Uterus (tissue), 2 donors: ENCODE data around the gene CREBL2.

Source experiments
- CTCF ChIP-seq, 4 experiments: fragments of 200-600 bp in 2 of 4; fragments of 450-650 bp in 2 of 4; sonication (generic) in 2 of 4; IDR thresholded peaks; one replicate each; pipeline ENCODE4 v1.5.1; 2016 to 2019; ENCODE audit warnings: antibody characterized with exemption in 4 of 4, mild to moderate bottlenecking in 2 of 4, moderate library complexity in 1 of 4
- POLR2A ChIP-seq, 2 donors: fragments of 450-650 bp; IDR thresholded peaks; one replicate each; pipeline ENCODE4 v1.6.1; 2016; ENCODE audit warnings: antibody characterized with exemption in 2 of 2, mild to moderate bottlenecking in 1 of 2, moderate library complexity in 1 of 2

GRCh38 chr12:12608557-12608957 is 3.1 kb upstream of the CREBL2 start:
- TF ChIP-seq CTCF (IDR thresholded peaks at IDR 0.05) (no peak), POLR2A (IDR thresholded peaks at IDR 0.05) (no peak)
